H9 (cell line): Measurements from ENCODE around the gene ATG2B. TPM values are rescaled to one million over a fixed set of nuclear protein-coding genes. Genes with fewer than 3 reads are reported as not detected.

Experiments used
- DNase-seq: peaks from one replicate; pipeline ENCODE4 v3.0.0-alpha.2; 2017
- H2AFZ ChIP-seq: one replicate; pipeline ENCODE4 v1.6.1; 2013; ENCODE audit warnings: mild to moderate bottlenecking, low read length, control low read depth, moderate library complexity
- H2AK5ac ChIP-seq: 2 replicates; pipeline ENCODE4 v1.6.1; 2013; ENCODE audit warnings: low read length, control low read depth, mixed read lengths; ENCODE audit not compliant: insufficient read length
- H2BK120ac ChIP-seq: one replicate; pipeline ENCODE4 v1.6.1; 2013; ENCODE audit warnings: low read depth, mild to moderate bottlenecking, low read length, control low read depth, inconsistent platforms; ENCODE audit not compliant: poor library complexity, severe bottlenecking
- H2BK12ac ChIP-seq: 2 replicates; pipeline ENCODE4 v1.6.1; 2013; ENCODE audit warnings: low read length, control low read depth, mixed read lengths, low read depth; ENCODE audit not compliant: insufficient read length
- H2BK15ac ChIP-seq: 2 replicates; pipeline ENCODE4 v1.6.1; 2013; ENCODE audit warnings: low read depth, low read length, control low read depth
- H2BK20ac ChIP-seq: one replicate; pipeline ENCODE4 v1.6.1; 2013; ENCODE audit warnings: low read depth, mild to moderate bottlenecking, low read length, control low read depth, inconsistent platforms; ENCODE audit not compliant: poor library complexity, severe bottlenecking
- H2BK5ac ChIP-seq: 2 replicates; pipeline ENCODE4 v1.6.1; 2013; ENCODE audit warnings: low read length, control low read depth, mixed read lengths; ENCODE audit not compliant: insufficient read length
- H3K14ac ChIP-seq: 2 replicates; pipeline ENCODE4 v1.6.1; 2013; ENCODE audit warnings: low read length, control low read depth; ENCODE audit not compliant: insufficient read depth
- H3K18ac ChIP-seq: 2 replicates; pipeline ENCODE4 v1.6.1; 2013; ENCODE audit warnings: low read depth, mild to moderate bottlenecking, mixed read lengths, low read length, control low read depth; ENCODE audit not compliant: insufficient read length
- H3K23ac ChIP-seq: 2 replicates; pipeline ENCODE4 v1.6.1; 2013; ENCODE audit warnings: low read length, control low read depth, mixed read lengths, low read depth; ENCODE audit not compliant: insufficient read length
- H3K23me2 ChIP-seq: 2 replicates; pipeline ENCODE4 v1.6.1; 2013; ENCODE audit warnings: low read depth, mild to moderate bottlenecking, mixed read lengths, low read length, control low read depth; ENCODE audit not compliant: insufficient read length, poor library complexity, severe bottlenecking
- H3K27ac ChIP-seq: 2 replicates; pipeline ENCODE4 v1.5.1; 2013; ENCODE audit warnings: low read length, control low read depth, mixed read lengths, low read depth; ENCODE audit not compliant: insufficient read length
- H3K27me3 ChIP-seq: 2 replicates; pipeline ENCODE4 v1.6.1; 2013; ENCODE audit warnings: low read length, control low read depth, inconsistent platforms; ENCODE audit not compliant: insufficient read depth
- H3K4ac ChIP-seq: 2 replicates; pipeline ENCODE4 v1.6.1; 2013; ENCODE audit warnings: low read depth, mild to moderate bottlenecking, control low read depth, inconsistent platforms, low read length, moderate library complexity
- H3K4me1 ChIP-seq: 2 replicates; pipeline ENCODE4 v1.6.1; 2013; ENCODE audit warnings: low read length, control low read depth, inconsistent platforms; ENCODE audit not compliant: insufficient read depth
- H3K4me2 ChIP-seq: 2 replicates; pipeline ENCODE4 v1.6.1; 2013; ENCODE audit warnings: low read length, control low read depth, mixed read lengths; ENCODE audit not compliant: insufficient read length, insufficient read depth
- H3K56ac ChIP-seq: 2 replicates; pipeline ENCODE4 v1.6.1; 2013; ENCODE audit warnings: low read depth, mild to moderate bottlenecking, mixed read lengths, low read length, control low read depth; ENCODE audit not compliant: insufficient read length
- H3K79me1 ChIP-seq: 2 replicates; pipeline ENCODE4 v1.6.1; 2013; ENCODE audit warnings: low read depth, mild to moderate bottlenecking, moderate library complexity, low read length, control low read depth, inconsistent platforms; ENCODE audit not compliant: insufficient read depth, poor library complexity, severe bottlenecking
- H3K79me2 ChIP-seq: 2 replicates; pipeline ENCODE4 v1.6.1; 2013; ENCODE audit warnings: low read length, control low read depth, inconsistent platforms; ENCODE audit not compliant: insufficient read depth
- H3K9ac ChIP-seq: 2 replicates; pipeline ENCODE4 v1.6.1; 2013; ENCODE audit warnings: low read length, control low read depth, mixed read lengths; ENCODE audit not compliant: insufficient read length; ENCODE audit errors: extremely low read depth
- H3K9me3 ChIP-seq: one replicate; pipeline ENCODE4 v1.6.1; 2013; ENCODE audit warnings: low read depth, low read length, inconsistent platforms; ENCODE audit not compliant: control insufficient read depth
- H3T11ph ChIP-seq: one replicate; pipeline ENCODE4 v1.6.1; 2013; ENCODE audit warnings: mild to moderate bottlenecking, low read length, control low read depth, inconsistent platforms
- H4K20me1 ChIP-seq: one replicate; pipeline ENCODE4 v1.6.1; 2013; ENCODE audit not compliant: control insufficient read depth, insufficient read length, insufficient read depth
- H4K5ac ChIP-seq: 2 replicates; pipeline ENCODE4 v1.6.1; 2013; ENCODE audit warnings: low read depth, mild to moderate bottlenecking, mixed read lengths, low read length, control low read depth; ENCODE audit not compliant: insufficient read length
- H4K8ac ChIP-seq: replicated peaks from 2 replicates; pipeline ENCODE4 v1.6.1; 2013; ENCODE audit warnings: low read length, control low read depth, mixed read lengths, low read depth; ENCODE audit not compliant: insufficient read length
- H4K91ac ChIP-seq: 2 replicates; pipeline ENCODE4 v1.6.1; 2013; ENCODE audit warnings: low read depth, mild to moderate bottlenecking, moderate library complexity, mixed read lengths, low read length, control low read depth; ENCODE audit not compliant: insufficient read length
- H3K27ac Mint-ChIP-seq, 3 experiments: 2 replicates in 2 of 3; 3 replicates in 1 of 3; pipeline ENCODE4 v1.8.0; 2020 to 2021; ENCODE audit warnings: mixed read lengths in 3 of 3, mild to moderate bottlenecking in 1 of 3, moderate library complexity in 1 of 3
- H3K27me3 Mint-ChIP-seq: 2 replicates; pipeline ENCODE4 v1.8.0; 2021; ENCODE audit warnings: low read depth, mild to moderate bottlenecking, moderate library complexity, mixed read lengths
- H3K36me3 Mint-ChIP-seq, 3 experiments: 2 replicates in 2 of 3; 3 replicates in 1 of 3; pipeline ENCODE4 v1.8.0; 2020 to 2021; ENCODE audit warnings: low read depth in 3 of 3, mixed read lengths in 3 of 3; ENCODE audit not compliant: insufficient read depth in 1 of 3
- H3K4me1 Mint-ChIP-seq, 2 experiments: 2 replicates each; pipeline ENCODE4 v1.8.0; 2020; ENCODE audit warnings: mixed read lengths in 2 of 2
- H3K4me3 Mint-ChIP-seq, 2 experiments: 2 replicates in 1 of 2; 3 replicates in 1 of 2; pipeline ENCODE4 v1.8.0; 2020 to 2021; ENCODE audit warnings: mild to moderate bottlenecking in 2 of 2, mixed read lengths in 2 of 2, moderate library complexity in 1 of 2
- H3K9me3 Mint-ChIP-seq, 2 experiments: 2 replicates in 1 of 2; 3 replicates in 1 of 2; pipeline ENCODE4 v1.8.0; 2020; ENCODE audit warnings: mild to moderate bottlenecking in 2 of 2, mixed read lengths in 2 of 2, moderate library complexity in 1 of 2
- CTCF ChIP-seq: fragments of 200-600 bp; sonication (generic); conservative IDR thresholded peaks from 3 replicates; pipeline ENCODE4 v1.8.0; 2021; ENCODE audit warnings: antibody characterized with exemption, mild to moderate bottlenecking
- WGBS: extraction: QIAGEN DNeasy Blood & Tissue Kit; methylation state at CpG from one replicate; pipeline ENCODE4 v1.1.7; 2013; ENCODE audit warnings: missing lambda C conversion rate, low lambda C conversion rate, mixed read lengths; ENCODE audit not compliant: insufficient read length; ENCODE audit errors: extremely low coverage; 5-methylcytosine and 5-hydroxymethylcytosine counted together
- total RNA-seq: library from RNA; stranded (reverse); gene quantifications from 2 replicates; pipeline ENCODE4 v1.2.1, GENCODE V29; 2021

The ATG2B gene
- total RNA-seq, 1 experiment from 2014 or later = 12.6 TPM

GRCh38 chr14:96345669-96346068 lies 17.5 kb downstream of the ATG2B start:
- peaks cover 0 to 5% (median 2%) of the 10 kb centered on the region in 3 experiments; a peak in 3 of 7 replicates for H3K36me3 Mint-ChIP-seq
- H3K4me3 Mint-ChIP-seq = no peak overlapping the region
- no peak overlapping the region for H4K8ac ChIP-seq
- no peak overlapping the region for H2BK20ac ChIP-seq
- no peak overlapping the region for H3K18ac ChIP-seq
- no peak overlapping the region for H3K9ac ChIP-seq
- H3K4me1 Mint-ChIP-seq = peaks cover 17% of the 10 kb centered on the region in 2 experiments
- H2BK5ac ChIP-seq = no peak overlapping the region
- H3K9me3 Mint-ChIP-seq = no peaks in the 10 kb centered on the region
- H3T11ph ChIP-seq = no peak overlapping the region
- TF ChIP-seq CTCF = no peak
- no peaks in the 10 kb centered on the region for H3K23me2 ChIP-seq
- no peak overlapping the region for H4K5ac ChIP-seq
- no peak for DNase-seq
- H2AK5ac ChIP-seq = no peak overlapping the region
- no peak overlapping the region for H3K4ac ChIP-seq
- no peaks in the 10 kb centered on the region for H3K27me3 Mint-ChIP-seq
- H3K27me3 ChIP-seq = no peaks in the 10 kb centered on the region
- H3K14ac ChIP-seq = no peak overlapping the region
- H3K23ac ChIP-seq = no peak overlapping the region
- H3K4me2 ChIP-seq = no peak overlapping the region
- no peak overlapping the region for H4K91ac ChIP-seq
- no peak overlapping the region for H2BK120ac ChIP-seq
- H3K9me3 ChIP-seq = no peaks in the 10 kb centered on the region
- H2BK15ac ChIP-seq = no peak overlapping the region
- WGBS = no CpG with 5 or more reads among the region's 2 CpGs
- peaks cover 7% of the 10 kb centered on the region; the same call in 1 of the 2 replicates for H3K4me1 ChIP-seq
- H3K27ac ChIP-seq = no peak overlapping the region
- H4K20me1 ChIP-seq = no peaks in the 10 kb centered on the region
- H3K79me1 ChIP-seq = no peaks in the 10 kb centered on the region
- H3K27ac Mint-ChIP-seq = no peak overlapping the region
- H2BK12ac ChIP-seq = no peak overlapping the region
- H3K56ac ChIP-seq = no peak overlapping the region
- no peak overlapping the region for H2AFZ ChIP-seq
- no peaks in the 10 kb centered on the region for H3K79me2 ChIP-seq
